Fibroblast of gingiva (primary cell): Measurements from ENCODE around the gene SCGB1D2.
"Not testable (repeated sequence)": the region's sequence is repeated elsewhere in the genome, so short reads cannot be mapped to it uniquely, and the experiment has no call there.

Experiments
- DNase-seq: peaks from one replicate; pipeline ENCODE4 v3.0.0-alpha.2; 2011; ENCODE audit warnings: low read depth

Gene SCGB1D2, protein sequence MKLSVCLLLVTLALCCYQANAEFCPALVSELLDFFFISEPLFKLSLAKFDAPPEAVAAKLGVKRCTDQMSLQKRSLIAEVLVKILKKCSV

DNA sequence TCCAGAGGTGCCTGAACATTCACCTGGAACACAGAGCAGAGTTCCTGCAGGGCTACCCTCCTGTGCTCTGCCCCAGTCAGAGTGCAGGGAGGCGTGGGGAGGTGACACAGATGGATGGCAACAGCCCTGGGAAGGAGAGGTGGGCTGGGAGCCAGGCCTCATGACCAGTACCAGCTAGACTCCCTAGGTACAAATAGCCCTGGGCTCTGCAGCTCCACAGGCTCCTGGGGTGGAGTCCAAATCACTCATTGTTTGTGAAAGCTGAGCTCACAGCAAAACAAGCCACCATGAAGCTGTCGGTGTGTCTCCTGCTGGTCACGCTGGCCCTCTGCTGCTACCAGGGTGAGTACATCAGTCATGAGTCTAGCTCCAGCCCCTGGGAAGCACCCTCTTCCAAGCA, at the start of gene SCGB1D2:
SCGB1D2 (plus strand) TSS at position 219 of the 400 bp plus-strand sequence; CDS start at position 288, 69 bp downstream.
- no peak for DNase-seq

DNA sequence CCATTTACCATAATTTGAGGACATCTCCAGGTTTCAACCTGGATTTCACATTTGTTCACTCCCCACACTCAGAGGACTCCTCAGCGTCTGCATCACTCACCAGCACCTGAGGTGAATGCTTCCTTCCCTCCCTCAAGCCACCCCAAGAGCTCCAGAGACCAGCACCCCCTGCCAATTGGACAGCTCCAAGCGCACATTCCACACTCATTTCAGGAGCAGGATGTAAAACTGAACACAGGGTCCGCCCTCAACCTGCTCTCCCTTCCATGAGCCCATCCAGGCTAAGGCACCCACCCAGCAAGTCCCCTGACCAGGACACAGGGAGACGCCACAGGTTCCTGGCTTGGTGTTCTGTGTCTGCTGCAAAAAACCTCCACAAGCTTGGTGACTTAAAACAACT, 48.1 kb upstream of the SCGB1D2 start:
- no peak for DNase-seq

DNA sequence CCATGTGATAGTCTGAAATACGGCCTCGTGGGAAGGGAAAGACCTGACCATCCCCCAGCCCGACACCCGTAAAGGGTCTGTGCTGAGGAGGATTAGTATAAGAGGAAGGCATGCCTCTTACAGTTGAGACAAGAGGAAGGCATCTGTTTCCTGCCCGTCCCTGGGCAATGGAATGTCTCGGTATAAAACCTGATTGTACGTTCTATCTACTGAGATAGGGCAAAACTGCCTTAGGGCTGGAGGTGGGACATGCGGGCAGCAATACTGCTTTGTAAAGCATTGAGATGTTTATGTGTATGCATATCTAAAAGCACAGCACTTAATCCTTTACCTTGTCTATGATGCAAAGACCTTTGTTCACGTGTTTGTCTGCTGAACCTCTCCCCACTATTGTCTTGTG, 47.0 kb upstream of the SCGB1D2 start:
- not testable (repeated sequence) for DNase-seq

DNA sequence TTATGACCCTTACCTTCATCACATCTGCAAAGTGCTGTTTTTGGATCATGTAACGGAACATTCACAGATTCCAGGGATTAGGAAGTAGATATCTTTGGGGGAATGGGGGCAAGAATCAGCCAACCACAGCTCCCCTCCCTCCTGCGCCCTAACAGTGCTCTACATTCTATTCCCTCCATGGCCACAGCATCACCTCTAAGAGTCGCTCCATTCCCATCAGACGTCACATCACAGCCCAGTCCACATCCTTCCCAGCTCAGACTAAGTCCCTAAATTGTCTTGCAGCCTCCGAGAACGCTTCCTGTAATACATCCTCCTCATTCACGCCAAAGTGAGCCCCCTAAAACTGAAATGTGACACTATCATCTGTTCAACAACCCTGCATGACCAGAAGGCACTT, 46.1 kb upstream of the SCGB1D2 start:
- DNase-seq = no peak

DNA sequence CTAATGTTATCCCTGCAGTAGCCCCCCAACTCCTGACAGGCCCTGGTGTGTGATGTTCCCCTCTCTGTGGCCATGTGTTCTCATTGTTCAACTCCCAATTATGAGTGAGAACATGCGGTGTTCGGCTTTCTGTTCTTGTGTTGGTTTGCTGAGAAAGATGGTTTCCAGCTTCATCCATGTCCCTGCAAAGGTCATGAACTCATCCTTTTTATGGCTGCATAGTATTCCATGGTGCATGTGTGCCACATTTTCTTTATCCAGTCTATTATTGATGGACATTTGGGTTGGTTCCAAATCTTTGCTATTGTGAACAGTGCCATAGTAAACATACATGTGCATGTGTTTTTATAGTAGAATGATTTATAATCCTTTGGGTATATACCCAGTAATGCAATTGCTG, 44.6 kb upstream of the SCGB1D2 start:
- DNase-seq = not testable (repeated sequence)

DNA sequence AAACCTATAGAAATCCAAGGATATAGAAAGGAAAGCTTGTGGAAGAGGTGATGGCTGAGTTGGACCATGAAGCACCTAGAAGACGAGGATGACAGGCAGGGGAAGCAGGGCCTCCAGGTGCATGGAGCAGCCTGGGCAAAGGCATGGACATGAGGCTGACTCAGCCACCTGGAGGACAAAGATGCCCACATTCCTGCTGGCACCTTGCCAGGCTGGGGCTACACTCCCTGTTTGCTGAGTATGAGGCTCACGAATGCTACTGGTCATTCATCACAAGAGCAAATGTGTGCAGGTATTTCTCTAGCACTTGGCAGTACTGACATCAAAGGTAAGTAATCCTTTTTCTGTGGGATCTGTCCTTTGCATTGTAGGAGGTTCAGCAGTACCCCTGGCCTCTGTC, 40.7 kb upstream of the SCGB1D2 start:
- no peak for DNase-seq

DNA sequence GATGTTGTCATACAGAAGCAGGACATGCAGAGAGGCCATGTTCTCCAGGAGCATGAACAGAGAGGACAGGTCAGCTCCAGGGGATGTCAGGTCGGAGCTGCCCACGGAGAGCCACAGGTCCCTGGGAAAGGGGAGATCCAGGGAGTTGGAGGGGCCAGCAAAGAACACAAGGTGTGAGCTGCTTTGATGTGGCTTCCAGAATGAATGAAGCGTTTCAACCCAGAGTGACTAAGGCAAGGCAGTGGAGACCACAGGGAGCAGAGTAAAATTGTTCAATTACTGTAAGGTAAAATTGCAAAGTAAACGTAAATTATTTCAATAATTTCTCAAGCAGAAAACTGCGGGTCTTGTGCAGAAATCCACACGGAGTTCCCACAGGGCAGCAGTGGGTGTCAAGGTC, 39.1 kb upstream of the SCGB1D2 start:
- DNase-seq = no peak

DNA sequence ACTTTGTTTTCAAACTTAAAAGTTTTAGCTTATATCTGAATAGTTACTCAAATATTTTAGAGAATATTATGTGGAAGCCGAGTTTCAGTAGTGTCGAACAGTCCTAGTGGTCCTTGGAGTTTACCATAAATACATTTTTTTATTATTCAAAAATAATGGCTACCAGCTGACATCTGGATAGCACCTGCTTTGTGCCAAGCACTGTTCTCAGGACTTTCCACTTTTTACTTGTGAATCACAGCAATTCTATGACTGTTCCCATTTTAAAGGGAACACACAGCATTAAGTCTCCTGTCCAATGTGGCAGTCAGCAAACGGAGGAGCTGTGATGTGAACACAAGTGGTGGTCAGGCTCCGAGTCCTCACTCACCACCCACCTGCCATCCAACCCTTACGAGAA, 37.6 kb upstream of the SCGB1D2 start:
- DNase-seq = no peak

DNA sequence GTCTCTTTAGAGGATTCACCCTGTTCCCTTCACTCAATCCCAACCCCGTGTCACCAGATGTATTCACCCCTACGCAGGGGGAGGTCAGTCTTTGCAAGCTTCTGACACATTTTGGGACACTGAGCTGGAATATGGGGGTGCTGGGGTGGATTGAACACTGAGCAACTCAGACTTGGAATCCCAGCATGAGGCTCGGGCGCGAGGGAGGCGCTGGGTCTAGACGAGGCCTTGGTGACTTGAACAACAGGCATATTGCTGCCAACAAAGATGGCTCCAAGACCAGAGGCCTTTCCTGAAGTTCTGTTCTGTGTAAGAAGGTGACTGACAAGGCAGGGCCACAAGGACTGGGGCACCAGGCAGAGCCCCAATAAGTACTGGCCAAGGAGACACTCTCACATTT, 36.6 kb upstream of the SCGB1D2 start:
- DNase-seq = no peak

DNA sequence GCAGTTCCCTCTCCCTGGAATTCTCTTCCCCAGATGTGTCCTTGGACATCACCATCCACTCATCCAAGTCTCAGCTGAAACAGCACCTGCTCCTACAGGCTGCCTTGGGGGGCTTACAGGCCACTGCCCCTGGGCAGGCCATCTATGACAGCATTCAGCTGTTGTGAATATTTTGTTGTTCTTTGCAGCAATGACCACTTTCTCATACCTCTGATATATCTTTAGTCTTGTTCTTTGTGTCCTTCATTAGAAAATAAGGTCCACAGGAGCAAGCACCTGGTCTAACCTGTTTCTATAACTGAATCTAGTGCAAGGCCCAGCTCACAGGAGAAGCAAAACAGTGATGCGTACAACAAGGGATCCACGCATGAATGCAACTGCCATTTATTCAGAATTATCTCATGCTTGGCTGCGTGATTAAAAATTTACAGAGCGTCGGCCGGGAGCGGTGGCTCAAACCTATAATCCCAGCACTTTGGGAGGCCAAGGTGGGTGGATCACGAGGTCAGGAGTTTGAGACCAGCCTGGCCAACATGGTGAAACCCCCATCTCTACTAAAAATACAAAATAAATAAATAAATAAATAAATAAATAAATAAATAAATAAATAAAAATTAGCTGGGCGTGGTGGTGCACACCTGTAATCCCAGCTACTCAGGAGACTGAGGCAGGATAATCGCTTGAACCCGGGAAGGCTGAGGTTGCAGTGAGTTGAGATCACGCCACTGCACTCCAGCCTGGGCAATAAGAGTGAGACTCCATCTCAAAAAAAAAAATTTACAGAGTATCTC, 35.6 kb upstream of the SCGB1D2 start:
- not testable (repeated sequence) for DNase-seq

DNA sequence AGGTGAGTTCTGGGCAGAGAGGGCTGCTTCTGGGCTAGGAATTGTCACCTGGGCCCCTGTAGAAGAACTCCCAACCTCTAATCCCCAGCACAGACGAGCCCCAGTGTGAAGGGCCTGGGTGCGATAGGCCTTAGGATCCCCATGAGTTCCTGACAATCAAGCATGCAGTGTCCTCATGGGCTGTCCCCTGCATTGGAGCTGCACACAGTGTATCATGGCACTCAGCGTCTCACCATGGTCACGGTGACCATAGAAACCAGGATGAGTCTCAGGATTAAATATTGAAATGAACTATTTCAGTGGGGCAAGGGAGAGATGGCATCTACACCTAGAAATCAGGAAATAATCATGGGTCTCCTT, 33.3 kb upstream of the SCGB1D2 start:
- DNase-seq = no peak

DNA sequence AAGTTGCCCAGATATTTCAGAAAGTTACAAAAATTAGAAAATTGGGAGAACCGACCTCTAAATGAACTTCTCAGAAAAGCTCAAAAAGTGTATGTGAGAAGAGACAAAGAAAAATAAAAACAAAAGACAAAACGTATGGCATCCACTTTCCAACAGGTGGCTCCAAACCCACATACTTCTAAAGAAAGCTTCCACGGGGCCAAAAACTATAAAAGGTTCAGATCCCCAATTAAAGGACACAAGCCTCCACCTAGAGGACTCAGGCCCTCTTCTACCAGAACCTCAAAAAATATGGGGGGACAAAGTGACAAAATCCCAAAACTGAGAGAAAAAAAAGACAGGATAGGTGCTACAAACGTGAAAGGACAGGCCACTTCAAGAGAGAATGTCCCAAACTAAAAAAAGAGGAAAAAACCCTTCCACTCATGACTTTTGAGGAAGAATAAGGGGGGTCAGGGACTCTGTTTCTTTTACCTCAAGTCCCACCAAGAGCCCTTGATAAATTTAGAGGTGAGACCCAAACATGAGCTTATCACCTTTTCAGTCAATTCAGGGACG, 24.8 kb upstream of the SCGB1D2 start:
- no peak for DNase-seq

DNA sequence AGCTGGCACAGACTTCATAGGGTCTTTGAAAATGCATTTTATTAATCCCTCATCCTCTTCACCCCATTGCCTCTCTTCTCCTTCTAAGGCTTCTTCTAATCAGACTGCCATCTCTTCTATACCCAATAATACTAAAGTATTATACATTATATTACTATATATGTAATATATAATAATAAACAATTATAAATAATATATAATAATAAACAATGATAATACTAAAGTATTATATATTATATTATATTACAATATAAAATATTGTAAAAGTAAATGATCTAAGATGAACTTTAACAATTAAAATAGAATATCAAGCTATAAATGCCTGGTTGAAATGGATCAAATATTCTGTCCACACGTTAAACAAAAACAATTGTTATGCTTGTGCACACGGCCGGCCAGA, 20.5 kb upstream of the SCGB1D2 start:
- DNase-seq = no peak

DNA sequence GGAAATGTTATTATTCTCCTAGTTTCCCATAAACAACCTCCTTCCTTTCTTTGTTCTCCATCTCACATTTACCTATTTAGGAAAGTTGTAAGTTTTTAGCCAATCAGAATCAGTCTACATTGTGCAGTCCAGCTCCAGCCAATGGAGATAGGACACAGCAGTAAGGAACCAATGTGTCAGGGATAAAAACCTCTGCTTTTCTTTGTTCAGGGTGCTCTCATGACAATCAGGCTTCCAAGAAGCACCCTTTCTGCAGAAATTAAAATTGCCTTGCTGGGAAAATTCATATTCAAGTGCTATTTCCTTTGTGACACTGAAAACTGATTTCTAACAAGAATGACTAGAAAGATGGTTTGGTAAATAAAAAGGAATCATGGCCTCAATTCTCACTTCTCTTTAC, 18.9 kb upstream of the SCGB1D2 start:
- no peak for DNase-seq

DNA sequence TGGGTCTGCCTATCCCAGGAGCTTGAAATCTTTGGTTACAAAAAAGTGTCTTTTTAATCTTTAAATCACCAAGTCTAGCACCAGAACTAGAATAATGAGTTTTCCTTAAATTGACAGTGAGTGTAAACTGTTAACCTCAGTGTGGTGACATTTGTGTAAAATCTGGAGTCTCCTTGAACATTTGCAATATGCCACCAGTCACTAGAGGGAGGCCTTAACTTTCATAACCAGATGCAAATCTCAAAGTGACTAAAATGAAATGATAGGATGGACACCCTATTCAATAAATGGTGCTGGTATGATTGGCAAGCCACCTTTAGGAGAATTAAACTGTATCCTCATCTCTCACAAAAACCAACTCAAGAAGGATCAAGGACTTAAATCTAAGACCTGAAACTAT, 8.3 kb upstream of the SCGB1D2 start:
- DNase-seq = no peak

DNA sequence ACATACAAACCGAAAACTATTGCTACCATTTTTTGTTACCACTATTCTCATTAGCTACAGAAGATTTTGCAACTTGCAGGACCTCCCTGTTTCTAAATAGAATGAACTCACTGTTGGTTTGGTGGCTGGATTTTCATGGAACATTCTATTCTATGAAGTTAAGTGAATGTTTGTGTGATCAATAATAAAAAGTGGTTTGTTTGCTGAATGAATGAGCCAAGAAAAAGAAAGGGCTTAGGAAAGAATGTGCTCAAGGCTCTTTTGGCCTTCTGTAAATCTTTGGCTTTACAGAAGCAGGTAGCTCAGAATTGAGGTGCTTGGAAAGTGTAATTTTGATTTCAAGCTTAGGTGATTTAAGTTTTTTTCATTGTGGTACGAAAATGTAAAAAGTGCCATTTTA, 5.9 kb upstream of the SCGB1D2 start:
- no peak for DNase-seq

DNA sequence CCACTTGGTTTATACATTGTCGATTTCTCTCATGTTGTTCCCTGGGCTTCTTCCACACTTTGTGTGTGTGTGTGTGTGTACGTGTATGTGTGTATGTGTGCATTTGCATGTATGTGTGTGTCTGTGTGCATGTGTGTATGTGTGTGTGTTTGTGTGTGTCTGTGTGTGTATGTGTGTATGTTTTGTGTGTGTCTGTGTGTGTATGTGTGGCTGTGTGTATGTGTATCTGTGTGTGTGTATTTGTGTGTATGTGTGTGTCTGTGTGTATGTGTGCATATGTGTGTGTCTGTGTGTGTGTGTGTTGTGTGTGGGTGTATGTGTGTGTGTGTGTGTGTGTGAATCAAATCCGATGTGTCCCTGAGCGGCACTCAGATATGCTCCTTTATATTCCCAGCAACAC, 4.5 kb upstream of the SCGB1D2 start:
- DNase-seq = no peak

DNA sequence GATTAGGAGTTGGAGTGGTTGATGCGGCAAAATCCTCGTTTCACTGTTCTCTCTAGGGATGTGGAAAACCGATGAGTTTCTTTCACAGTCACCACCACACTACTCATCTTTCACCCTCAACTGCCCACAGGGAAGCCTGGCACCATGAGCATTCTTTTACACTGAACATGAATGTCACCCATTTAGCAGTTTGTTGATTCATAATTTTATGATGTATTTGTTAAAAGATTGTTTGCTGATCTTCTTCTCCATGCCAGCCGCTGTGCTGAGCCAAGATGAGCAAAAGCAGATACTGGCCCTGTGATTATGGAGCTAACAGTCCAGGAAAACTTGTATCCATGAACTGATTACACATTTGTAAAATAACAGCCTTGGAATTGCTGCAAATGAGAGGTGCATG, 3.9 kb upstream of the SCGB1D2 start:
- no peak for DNase-seq

DNA sequence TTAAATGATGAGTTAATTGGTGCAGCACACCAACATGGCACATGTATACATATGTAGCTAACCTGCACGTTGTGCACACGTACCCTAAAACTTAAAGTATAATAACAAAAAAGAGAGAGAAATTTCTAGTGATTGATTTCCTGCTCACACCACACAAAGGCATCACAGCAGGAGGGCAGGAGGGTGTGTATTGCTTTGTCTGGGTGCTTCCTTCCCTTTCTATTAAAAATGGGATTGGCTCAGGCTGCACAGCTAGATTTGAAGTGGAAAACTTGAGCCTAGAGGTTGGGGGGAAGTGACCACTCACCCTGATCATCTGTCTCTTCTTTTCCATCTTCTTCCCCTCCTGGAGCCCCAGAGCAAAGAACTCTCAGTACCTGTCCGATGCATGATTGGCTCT, 944 bp upstream of the SCGB1D2 start:
- no peak for DNase-seq

DNA sequence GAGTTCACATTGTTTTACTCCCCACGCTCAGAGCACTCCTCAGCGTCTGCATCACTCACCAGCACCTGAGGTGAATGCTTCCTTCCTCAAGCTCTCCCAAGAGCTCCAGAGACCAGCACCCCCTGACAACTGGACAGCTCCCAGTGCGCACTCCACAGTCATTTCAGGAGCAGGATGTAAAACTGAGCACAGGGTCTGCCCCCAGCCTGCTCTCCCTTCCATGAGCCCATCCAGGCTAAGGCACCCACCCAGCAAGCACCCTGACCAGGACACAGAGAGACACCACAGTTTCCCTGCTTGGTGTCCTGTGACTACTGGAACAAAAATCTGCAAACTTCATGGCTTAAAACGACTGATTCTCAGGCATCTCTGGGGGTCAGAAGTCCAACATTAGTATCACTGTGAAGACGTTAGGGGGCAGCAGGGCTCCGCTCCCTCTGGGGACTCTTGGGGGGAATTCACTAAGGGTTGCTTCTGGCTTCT, 3.3 kb downstream of the SCGB1D2 start:
- DNase-seq = peak; percentile 7

DNA sequence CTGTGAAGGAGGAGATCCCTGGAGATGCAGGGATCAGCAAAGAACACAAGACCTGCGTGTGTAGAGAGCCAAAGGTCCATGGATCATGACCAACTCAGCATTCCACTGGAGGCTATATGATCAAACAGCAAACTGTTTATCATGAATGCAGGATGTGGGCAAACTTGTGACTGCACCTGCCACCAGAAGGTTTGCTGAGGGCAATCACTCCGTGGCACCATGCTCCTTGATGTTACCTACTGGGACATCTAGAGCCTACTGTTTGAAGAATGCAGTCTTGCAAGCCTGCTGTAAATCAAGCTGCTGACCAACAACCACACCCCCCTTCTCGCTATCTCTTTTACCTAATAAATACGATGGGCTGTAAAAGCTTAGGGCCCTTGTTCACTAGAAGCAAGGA, 9.7 kb downstream of the SCGB1D2 start:
- DNase-seq = no peak

DNA sequence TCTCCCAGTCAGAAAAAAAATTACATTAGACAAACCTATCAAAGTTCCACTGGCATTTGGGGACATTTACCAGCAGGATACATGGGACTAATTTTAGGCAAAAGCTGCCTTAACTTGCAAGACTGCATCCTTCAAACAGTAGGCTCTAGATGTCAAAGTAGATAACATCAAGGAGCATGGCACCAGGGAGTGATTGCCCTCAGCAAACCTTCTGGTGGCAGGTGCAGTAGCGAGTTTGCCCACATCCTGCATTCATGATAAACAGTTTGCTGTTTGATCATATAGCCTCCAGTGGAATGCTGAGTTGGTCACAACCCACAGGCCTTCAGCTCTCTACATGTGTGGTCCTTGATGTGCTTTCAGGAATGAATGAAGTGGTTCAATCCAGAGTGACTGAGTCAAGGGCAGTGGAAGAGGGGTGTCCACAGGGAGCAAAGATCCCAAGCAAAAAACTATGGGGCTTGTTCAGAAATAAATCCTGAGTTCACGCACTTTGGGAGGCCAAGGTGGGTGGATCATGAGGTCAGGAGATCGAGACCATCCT, 12.0 kb downstream of the SCGB1D2 start:
- DNase-seq = no peak

DNA sequence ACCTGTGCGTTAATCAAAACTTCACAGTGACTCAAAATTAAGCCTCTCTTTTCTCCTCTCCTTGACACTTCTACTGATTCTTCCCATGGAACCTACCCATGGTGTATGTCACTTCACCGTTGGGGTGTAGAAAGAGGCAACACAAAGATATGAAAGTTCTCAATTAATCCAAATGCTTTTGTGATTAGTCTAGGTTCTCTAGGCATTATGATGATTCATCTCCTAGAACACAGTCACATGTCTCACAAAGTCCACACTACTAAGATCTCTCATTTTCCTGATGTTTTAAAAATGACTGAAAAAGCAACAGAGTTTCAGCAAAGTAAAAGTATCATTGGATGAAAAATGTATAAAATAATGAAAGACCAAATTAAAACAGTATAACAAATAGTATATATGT, 14.2 kb downstream of the SCGB1D2 start:
- DNase-seq = no peak
